HEK293T (cell line): Measurements from ENCODE around the gene ARHGEF6.

Experiments
- ARNT ChIP-seq: fragments of 450-650 bp; IDR thresholded peaks from 2 replicates; pipeline ENCODE4 v1.6.1; 2017; ENCODE audit warnings: mild to moderate bottlenecking
- BHLHE40 ChIP-seq: fragments of 450-650 bp; IDR thresholded peaks from 2 replicates; pipeline ENCODE4 v1.6.1; 2016; ENCODE audit warnings: mild to moderate bottlenecking, moderate library complexity, borderline replicate concordance
- ELF4 ChIP-seq: fragments of 450-650 bp; IDR thresholded peaks from 2 replicates; pipeline ENCODE4 v1.6.1; 2017; ENCODE audit warnings: antibody characterized with exemption
- NFRKB ChIP-seq: fragments of 450-650 bp; IDR thresholded peaks from 2 replicates; pipeline ENCODE4 v1.6.1; 2016; ENCODE audit warnings: mild to moderate bottlenecking, moderate library complexity
- SP1 ChIP-seq: fragments of 450-650 bp; IDR thresholded peaks from 2 replicates; pipeline ENCODE4 v1.6.1; 2017

GRCh38 chrX:136794080-136794479, 13.3 kb upstream of the ARHGEF6 start:
- TF ChIP-seq ELF4, result no peak
- no peak for TF ChIP-seq NFRKB
- no peak for TF ChIP-seq SP1
- TF ChIP-seq ARNT, result no peak
- TF ChIP-seq BHLHE40, result no peak
